ENCODE results near the gene DLGAP4. TPM values are rescaled to one million over a fixed set of nuclear protein-coding genes. Genes with fewer than 3 reads are reported as not detected.
A peak's percentile ranks its signal among the peaks of the same experiment; 100 is the strongest.

The DLGAP4 gene
- total and polyA plus RNA-seq, 2 of the 13 experiments (the other 11 are each of a cell fraction or from before 2014, with no cell fraction given), result 15.2 to 26.7 TPM

DNA sequence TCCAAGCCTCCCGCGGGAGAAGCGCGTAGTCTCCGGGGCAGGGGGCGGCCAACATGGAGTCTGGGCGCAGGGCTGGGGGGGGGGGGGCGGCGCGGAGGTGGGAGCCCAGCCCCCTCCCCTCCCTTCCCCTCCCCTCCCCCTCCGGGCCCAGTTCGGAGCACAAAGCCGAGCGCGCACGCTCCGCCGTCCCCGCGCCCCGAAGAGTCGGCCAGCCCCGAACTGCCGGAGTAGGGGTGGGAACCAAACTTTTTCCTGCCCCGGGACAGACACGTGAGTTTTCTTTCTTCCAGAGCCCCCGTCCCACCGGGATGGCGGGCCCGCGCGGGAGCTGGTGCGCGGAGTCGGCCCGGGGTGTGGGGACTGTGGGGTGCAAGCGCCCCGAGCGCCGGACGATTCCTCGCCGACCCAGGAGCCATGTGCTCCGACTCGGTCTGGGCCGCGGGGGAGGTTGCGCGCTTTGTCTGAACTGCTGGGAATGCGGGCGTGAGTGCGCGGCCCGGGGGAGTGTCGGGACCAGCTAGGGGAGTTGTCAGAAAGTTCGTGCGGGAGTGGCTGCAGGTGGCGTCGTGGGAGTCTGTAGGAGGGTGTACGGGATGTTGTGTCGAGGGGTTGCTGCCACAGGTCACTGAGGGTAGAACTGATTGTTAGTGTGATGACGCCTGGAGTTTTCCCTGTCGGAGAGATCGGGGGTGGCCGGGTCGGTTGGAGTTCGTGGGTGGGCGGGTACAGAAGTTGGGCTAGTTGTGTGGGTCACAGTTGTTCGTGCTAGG is 268.4 kb downstream of the DLGAP4 start (continued):
- peak; percentile 37; the same call in 1 of the 2 replicates for TF ChIP-seq RCOR2 (CRISPR knock-in tag; IDR thresholded peaks at IDR 0.05)
- TF ChIP-seq BCL6 (CRISPR knock-in tag; IDR thresholded peaks at IDR 0.05), result peak; percentile 50; the same call in 1 of the 2 replicates
- no peak for TF ChIP-seq SUZ12 (IDR thresholded peaks at IDR 0.05; ENCODE audit: low read depth, low read length)
- TF ChIP-seq ZNF816 (CRISPR knock-in tag; IDR thresholded peaks at IDR 0.05; ENCODE audit: borderline replicate concordance), result peak; percentile 26; the same call in 1 of the 2 replicates
- TF ChIP-seq ZEB1 (IDR thresholded peaks at IDR 0.05; ENCODE audit: insufficient replicate concordance, low read depth), result no peak
- TF ChIP-seq, protein P1, sequence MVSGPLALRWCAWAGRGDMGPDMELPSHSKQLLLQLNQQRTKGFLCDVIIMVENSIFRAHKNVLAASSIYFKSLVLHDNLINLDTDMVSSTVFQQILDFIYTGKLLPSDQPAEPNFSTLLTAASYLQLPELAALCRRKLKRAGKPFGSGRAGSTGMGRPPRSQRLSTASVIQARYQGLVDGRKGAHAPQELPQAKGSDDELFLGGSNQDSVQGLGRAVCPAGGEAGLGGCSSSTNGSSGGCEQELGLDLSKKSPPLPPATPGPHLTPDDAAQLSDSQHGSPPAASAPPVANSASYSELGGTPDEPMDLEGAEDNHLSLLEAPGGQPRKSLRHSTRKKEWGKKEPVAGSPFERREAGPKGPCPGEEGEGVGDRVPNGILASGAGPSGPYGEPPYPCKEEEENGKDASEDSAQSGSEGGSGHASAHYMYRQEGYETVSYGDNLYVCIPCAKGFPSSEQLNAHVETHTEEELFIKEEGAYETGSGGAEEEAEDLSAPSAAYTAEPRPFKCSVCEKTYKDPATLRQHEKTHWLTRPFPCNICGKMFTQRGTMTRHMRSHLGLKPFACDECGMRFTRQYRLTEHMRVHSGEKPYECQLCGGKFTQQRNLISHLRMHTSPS (CRISPR knock-in tag; IDR thresholded peaks at IDR 0.05; ENCODE audit: low read depth), result 0 out of 2 replicates have a peak, but pooled peaks have one; percentile 51
- TF ChIP-seq, protein P2, sequence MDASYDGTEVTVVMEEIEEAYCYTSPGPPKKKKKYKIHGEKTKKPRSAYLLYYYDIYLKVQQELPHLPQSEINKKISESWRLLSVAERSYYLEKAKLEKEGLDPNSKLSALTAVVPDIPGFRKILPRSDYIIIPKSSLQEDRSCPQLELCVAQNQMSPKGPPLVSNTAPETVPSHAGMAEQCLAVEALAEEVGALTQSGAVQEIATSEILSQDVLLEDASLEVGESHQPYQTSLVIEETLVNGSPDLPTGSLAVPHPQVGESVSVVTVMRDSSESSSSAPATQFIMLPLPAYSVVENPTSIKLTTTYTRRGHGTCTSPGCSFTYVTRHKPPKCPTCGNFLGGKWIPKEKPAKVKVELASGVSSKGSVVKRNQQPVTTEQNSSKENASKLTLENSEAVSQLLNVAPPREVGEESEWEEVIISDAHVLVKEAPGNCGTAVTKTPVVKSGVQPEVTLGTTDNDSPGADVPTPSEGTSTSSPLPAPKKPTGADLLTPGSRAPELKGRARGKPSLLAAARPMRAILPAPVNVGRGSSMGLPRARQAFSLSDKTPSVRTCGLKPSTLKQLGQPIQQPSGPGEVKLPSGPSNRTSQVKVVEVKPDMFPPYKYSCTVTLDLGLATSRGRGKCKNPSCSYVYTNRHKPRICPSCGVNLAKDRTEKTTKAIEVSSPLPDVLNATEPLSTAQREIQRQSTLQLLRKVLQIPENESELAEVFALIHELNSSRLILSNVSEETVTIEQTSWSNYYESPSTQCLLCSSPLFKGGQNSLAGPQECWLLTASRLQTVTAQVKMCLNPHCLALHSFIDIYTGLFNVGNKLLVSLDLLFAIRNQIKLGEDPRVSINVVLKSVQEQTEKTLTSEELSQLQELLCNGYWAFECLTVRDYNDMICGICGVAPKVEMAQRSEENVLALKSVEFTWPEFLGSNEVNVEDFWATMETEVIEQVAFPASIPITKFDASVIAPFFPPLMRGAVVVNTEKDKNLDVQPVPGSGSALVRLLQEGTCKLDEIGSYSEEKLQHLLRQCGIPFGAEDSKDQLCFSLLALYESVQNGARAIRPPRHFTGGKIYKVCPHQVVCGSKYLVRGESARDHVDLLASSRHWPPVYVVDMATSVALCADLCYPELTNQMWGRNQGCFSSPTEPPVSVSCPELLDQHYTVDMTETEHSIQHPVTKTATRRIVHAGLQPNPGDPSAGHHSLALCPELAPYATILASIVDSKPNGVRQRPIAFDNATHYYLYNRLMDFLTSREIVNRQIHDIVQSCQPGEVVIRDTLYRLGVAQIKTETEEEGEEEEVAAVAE (CRISPR knock-in tag; IDR thresholded peaks at IDR 0.05; ENCODE audit: borderline replicate concordance), result peak; percentile 47; the same call in 1 of the 2 replicates
- TF ChIP-seq ATF7-NPFF (CRISPR knock-in tag; IDR thresholded peaks at IDR 0.05; ENCODE audit: low read depth), result peak; percentile 86
- TF ChIP-seq, protein P3, sequence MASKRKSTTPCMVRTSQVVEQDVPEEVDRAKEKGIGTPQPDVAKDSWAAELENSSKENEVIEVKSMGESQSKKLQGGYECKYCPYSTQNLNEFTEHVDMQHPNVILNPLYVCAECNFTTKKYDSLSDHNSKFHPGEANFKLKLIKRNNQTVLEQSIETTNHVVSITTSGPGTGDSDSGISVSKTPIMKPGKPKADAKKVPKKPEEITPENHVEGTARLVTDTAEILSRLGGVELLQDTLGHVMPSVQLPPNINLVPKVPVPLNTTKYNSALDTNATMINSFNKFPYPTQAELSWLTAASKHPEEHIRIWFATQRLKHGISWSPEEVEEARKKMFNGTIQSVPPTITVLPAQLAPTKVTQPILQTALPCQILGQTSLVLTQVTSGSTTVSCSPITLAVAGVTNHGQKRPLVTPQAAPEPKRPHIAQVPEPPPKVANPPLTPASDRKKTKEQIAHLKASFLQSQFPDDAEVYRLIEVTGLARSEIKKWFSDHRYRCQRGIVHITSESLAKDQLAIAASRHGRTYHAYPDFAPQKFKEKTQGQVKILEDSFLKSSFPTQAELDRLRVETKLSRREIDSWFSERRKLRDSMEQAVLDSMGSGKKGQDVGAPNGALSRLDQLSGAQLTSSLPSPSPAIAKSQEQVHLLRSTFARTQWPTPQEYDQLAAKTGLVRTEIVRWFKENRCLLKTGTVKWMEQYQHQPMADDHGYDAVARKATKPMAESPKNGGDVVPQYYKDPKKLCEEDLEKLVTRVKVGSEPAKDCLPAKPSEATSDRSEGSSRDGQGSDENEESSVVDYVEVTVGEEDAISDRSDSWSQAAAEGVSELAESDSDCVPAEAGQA (IDR thresholded peaks at IDR 0.05; ENCODE audit: low read depth), result no peak
- TF ChIP-seq, protein P3 (CRISPR knock-in tag; IDR thresholded peaks at IDR 0.05; ENCODE audit: borderline replicate concordance), result peak; percentile 69; the same call in 1 of the 2 replicates
- TF ChIP-seq, protein P4, sequence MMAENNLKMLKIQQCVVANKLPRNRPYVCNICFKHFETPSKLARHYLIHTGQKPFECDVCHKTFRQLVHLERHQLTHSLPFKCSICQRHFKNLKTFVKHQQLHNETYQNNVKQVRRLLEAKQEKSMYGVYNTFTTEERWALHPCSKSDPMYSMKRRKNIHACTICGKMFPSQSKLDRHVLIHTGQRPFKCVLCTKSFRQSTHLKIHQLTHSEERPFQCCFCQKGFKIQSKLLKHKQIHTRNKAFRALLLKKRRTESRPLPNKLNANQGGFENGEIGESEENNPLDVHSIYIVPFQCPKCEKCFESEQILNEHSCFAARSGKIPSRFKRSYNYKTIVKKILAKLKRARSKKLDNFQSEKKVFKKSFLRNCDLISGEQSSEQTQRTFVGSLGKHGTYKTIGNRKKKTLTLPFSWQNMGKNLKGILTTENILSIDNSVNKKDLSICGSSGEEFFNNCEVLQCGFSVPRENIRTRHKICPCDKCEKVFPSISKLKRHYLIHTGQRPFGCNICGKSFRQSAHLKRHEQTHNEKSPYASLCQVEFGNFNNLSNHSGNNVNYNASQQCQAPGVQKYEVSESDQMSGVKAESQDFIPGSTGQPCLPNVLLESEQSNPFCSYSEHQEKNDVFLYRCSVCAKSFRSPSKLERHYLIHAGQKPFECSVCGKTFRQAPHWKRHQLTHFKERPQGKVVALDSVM (CRISPR knock-in tag; IDR thresholded peaks at IDR 0.05), result no peak; the same call in 1 of the 2 replicates
- TF ChIP-seq KMT2A (CRISPR knock-in tag; IDR thresholded peaks at IDR 0.05), result 0 out of 2 replicates have a peak, but pooled peaks have one; percentile 29
- peak; percentile 20; the same call in 1 of the 2 replicates for TF ChIP-seq CREB1 (IDR thresholded peaks at IDR 0.05)
- TF ChIP-seq CREB1 (CRISPR knock-in tag; IDR thresholded peaks at IDR 0.05), result no peak

Measured in HepG2 (cell line).